Thyroid gland (tissue), 4 donors: Measurements from ENCODE around the gene ZDHHC11B.
"Not testable (repeated sequence)": the region's sequence is repeated elsewhere in the genome, so short reads cannot be mapped to it uniquely, and the experiment has no call there.

Experiments used
- POLR2A ChIP-seq, 2 donors: fragments of 450-650 bp; IDR thresholded peaks; one replicate each; pipeline ENCODE4 v1.6.1; 2017; ENCODE audit warnings: antibody characterized with exemption in 2 of 2, mild to moderate bottlenecking in 2 of 2, moderate library complexity in 1 of 2
- TF ChIP-seq, protein P1 (sequence below), 6 experiments: fragments of 200-600 bp in 3 of 6; fragments of 450-650 bp in 3 of 6; sonication (generic) in 3 of 6; IDR thresholded peaks; one replicate each; pipeline ENCODE4 v1.5.1; 2016 to 2019; ENCODE audit warnings: antibody characterized with exemption in 6 of 6, mild to moderate bottlenecking in 2 of 6, inconsistent platforms in 1 of 6, moderate library complexity in 1 of 6

DNA sequence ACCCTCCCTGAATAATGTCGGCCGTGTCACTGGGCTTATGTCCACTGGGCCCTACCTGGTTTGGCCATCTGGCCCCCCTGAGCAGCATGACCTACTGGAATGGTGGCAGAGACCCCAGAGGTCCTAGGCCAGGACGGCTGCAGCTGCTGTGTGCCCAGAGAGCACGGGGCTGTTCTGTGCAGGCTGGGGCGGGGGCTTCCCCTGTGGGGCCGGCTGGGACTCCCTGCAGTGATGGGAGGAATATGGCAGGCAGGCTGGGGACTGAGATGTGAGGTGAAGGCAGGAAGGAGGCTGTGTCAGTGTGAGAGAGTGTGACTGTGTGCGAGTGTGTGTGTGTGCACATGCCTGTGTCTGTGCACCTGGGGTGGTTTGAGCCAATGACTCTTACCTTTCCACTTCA is 55.3 kb downstream of the ZDHHC11B start:
- TF ChIP-seq, protein P1, sequence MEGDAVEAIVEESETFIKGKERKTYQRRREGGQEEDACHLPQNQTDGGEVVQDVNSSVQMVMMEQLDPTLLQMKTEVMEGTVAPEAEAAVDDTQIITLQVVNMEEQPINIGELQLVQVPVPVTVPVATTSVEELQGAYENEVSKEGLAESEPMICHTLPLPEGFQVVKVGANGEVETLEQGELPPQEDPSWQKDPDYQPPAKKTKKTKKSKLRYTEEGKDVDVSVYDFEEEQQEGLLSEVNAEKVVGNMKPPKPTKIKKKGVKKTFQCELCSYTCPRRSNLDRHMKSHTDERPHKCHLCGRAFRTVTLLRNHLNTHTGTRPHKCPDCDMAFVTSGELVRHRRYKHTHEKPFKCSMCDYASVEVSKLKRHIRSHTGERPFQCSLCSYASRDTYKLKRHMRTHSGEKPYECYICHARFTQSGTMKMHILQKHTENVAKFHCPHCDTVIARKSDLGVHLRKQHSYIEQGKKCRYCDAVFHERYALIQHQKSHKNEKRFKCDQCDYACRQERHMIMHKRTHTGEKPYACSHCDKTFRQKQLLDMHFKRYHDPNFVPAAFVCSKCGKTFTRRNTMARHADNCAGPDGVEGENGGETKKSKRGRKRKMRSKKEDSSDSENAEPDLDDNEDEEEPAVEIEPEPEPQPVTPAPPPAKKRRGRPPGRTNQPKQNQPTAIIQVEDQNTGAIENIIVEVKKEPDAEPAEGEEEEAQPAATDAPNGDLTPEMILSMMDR (IDR thresholded peaks at IDR 0.05) = not testable (repeated sequence)
- TF ChIP-seq POLR2A (IDR thresholded peaks at IDR 0.05) = not testable (repeated sequence)
